ENCODE data around the gene EFR3B. TPM values are rescaled to one million over a fixed set of nuclear protein-coding genes. Genes with fewer than 3 reads are reported as not detected.

The EFR3B gene
- total RNA-seq, 1 experiment from 2014 or later, result 8.9 TPM

DNA sequence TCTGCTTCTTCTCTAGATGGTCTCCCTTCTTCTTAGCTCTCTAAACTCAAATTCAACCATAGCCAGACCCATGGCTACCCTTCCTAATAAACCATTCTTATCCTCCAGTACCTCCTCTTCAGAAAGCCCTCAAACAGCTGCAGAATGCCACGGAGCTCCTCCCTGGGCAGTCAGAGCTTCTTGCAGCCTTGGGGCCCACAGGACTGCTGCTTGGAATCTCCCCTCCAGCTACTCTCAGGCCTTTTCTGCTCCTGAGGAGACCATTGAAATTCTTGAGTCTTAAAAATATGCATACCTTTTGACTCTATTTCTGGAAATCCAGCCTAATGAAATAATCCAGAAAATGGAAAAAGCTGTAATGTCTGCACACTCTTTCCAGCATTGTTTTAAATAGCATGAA, 30.7 kb downstream of the EFR3B start:
- Mint-ChIP-seq H3K27ac (peak overlapping the region; percentile 50; the same call in 1 of the 2 replicates), H3K9me3 (peaks cover 6% of the 10 kb centered on the region; the same call in 1 of the 2 replicates), H3K4me1 (peaks cover 4% of the 10 kb centered on the region; the same call in 1 of the 2 replicates), H3K27me3 (ENCODE audit: low read depth) (no peaks in the 10 kb centered on the region), H3K4me3 (no peak overlapping the region), H3K36me3 (peaks cover 2% of the 10 kb centered on the region)
- no peak for DNase-seq (ENCODE audit: low spot score)
- ATAC-seq, result no peak
- no peak for TF ChIP-seq NR1H2 (CRISPR knock-in tag; IDR thresholded peaks at IDR 0.05)
- TF ChIP-seq, protein P1, sequence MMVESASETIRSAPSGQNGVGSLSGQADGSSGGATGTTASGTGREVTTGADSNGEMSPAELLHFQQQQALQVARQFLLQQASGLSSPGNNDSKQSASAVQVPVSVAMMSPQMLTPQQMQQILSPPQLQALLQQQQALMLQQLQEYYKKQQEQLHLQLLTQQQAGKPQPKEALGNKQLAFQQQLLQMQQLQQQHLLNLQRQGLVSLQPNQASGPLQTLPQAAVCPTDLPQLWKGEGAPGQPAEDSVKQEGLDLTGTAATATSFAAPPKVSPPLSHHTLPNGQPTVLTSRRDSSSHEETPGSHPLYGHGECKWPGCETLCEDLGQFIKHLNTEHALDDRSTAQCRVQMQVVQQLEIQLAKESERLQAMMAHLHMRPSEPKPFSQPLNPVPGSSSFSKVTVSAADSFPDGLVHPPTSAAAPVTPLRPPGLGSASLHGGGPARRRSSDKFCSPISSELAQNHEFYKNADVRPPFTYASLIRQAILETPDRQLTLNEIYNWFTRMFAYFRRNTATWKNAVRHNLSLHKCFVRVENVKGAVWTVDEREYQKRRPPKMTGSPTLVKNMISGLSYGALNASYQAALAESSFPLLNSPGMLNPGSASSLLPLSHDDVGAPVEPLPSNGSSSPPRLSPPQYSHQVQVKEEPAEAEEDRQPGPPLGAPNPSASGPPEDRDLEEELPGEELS (CRISPR knock-in tag; IDR thresholded peaks at IDR 0.05), result no peak
- no peak for TF ChIP-seq ZNF317 (CRISPR knock-in tag; IDR thresholded peaks at IDR 0.05; ENCODE audit: borderline replicate concordance, low read depth)
- no peak for TF ChIP-seq NFATC4 (CRISPR knock-in tag; IDR thresholded peaks at IDR 0.05)
- no peak for TF ChIP-seq IRF2 (CRISPR knock-in tag; IDR thresholded peaks at IDR 0.05; ENCODE audit: borderline replicate concordance, low read depth)
- no peak for TF ChIP-seq JUN (CRISPR knock-in tag; IDR thresholded peaks at IDR 0.05)
- no peak for TF ChIP-seq ETV6 (CRISPR knock-in tag; IDR thresholded peaks at IDR 0.05)
- TF ChIP-seq ZNF416 (CRISPR knock-in tag; IDR thresholded peaks at IDR 0.05), result no peak
- TF ChIP-seq, protein P2, sequence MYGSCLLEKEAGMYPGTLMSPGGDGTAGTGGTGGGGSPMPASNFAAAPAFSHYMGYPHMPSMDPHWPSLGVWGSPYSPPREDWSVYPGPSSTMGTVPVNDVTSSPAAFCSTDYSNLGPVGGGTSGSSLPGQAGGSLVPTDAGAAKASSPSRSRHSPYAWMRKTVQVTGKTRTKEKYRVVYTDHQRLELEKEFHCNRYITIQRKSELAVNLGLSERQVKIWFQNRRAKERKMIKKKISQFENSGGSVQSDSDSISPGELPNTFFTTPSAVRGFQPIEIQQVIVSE (CRISPR knock-in tag; IDR thresholded peaks at IDR 0.05; ENCODE audit: borderline replicate concordance), result no peak
- no peak for TF ChIP-seq GRHL2 (CRISPR knock-in tag; IDR thresholded peaks at IDR 0.05; ENCODE audit: insufficient replicate concordance, severe bottlenecking)
- no peak for TF ChIP-seq ATF1 (CRISPR knock-in tag; IDR thresholded peaks at IDR 0.05)
- no peak for TF ChIP-seq JAZF1 (CRISPR knock-in tag; IDR thresholded peaks at IDR 0.05)
- TF ChIP-seq, protein P3, sequence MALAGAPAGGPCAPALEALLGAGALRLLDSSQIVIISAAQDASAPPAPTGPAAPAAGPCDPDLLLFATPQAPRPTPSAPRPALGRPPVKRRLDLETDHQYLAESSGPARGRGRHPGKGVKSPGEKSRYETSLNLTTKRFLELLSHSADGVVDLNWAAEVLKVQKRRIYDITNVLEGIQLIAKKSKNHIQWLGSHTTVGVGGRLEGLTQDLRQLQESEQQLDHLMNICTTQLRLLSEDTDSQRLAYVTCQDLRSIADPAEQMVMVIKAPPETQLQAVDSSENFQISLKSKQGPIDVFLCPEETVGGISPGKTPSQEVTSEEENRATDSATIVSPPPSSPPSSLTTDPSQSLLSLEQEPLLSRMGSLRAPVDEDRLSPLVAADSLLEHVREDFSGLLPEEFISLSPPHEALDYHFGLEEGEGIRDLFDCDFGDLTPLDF (CRISPR knock-in tag; IDR thresholded peaks at IDR 0.05), result no peak
- CTCF ChIA-PET, result interaction anchor here (1.1 to 1.3 kb wide), 2 partner anchors 31 to 57 kb away, joined by 3 to 4 read pairs; partner anchors contain the start of gene EFR3B
- POLR2A ChIA-PET, result no interaction called here

DNA sequence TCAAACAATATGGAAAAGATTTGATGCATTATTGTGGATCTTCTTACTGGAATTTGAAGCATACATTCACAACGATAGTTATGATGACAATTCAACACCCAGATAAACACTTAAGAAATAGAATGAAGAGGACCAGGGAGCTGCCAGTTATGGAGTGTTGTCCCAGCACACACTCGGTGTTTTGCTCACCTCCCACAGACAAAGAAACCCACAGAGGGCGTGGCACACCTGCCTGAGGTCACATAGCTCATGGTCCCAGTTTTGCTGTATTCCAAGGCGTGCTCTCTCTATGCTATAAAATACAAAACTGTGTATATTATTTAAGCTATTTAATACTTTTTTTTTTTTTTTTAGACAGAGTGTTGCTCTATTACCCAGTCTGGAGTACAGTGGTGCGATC, 31.1 kb downstream of the EFR3B start:
- Mint-ChIP-seq H3K4me3 (no peak overlapping the region), H3K4me1 (peaks cover 6% of the 10 kb centered on the region), H3K36me3 (peaks cover 2% of the 10 kb centered on the region), H3K27me3 (ENCODE audit: low read depth) (no peaks in the 10 kb centered on the region), H3K9me3 (peaks cover 6% of the 10 kb centered on the region; the same call in 1 of the 2 replicates), H3K27ac (no peak overlapping the region)
- TF ChIP-seq ATF1 (CRISPR knock-in tag; IDR thresholded peaks at IDR 0.05) (no peak), FOXP1 (CRISPR knock-in tag; IDR thresholded peaks at IDR 0.05; ENCODE audit: borderline replicate concordance) (no peak), CBFB (CRISPR knock-in tag; IDR thresholded peaks at IDR 0.05; ENCODE audit: low read depth) (no peak), TP53 (CRISPR knock-in tag; IDR thresholded peaks at IDR 0.05) (no peak), SP1 (CRISPR knock-in tag; conservative IDR thresholded peaks at IDR 0.05) (no peak), SMAD4 (CRISPR knock-in tag; IDR thresholded peaks at IDR 0.05) (no peak), ZBTB21 (CRISPR knock-in tag; IDR thresholded peaks at IDR 0.05; ENCODE audit: borderline replicate concordance) (no peak)
- TF ChIP-seq, protein P1 (CRISPR knock-in tag; IDR thresholded peaks at IDR 0.05), result no peak
- TF ChIP-seq, protein P4, sequence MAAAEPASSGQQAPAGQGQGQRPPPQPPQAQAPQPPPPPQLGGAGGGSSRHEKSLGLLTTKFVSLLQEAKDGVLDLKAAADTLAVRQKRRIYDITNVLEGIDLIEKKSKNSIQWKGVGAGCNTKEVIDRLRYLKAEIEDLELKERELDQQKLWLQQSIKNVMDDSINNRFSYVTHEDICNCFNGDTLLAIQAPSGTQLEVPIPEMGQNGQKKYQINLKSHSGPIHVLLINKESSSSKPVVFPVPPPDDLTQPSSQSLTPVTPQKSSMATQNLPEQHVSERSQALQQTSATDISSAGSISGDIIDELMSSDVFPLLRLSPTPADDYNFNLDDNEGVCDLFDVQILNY (CRISPR knock-in tag; IDR thresholded peaks at IDR 0.05), result no peak
- TF ChIP-seq, protein P5, sequence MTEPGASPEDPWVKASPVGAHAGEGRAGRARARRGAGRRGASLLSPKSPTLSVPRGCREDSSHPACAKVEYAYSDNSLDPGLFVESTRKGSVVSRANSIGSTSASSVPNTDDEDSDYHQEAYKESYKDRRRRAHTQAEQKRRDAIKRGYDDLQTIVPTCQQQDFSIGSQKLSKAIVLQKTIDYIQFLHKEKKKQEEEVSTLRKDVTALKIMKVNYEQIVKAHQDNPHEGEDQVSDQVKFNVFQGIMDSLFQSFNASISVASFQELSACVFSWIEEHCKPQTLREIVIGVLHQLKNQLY (CRISPR knock-in tag; IDR thresholded peaks at IDR 0.05), result no peak
- TF ChIP-seq, protein P3 (CRISPR knock-in tag; IDR thresholded peaks at IDR 0.05), result no peak
- POLR2A ChIA-PET, result no interaction called here
- ATAC-seq, result no peak
- no peak for DNase-seq (ENCODE audit: low spot score)
- CTCF ChIA-PET, result interaction anchor here (0.6 to 1.3 kb wide), 4 partner anchors 32 to 56 kb away, joined by 3 to 6 read pairs (median 4); partner anchors contain the start of gene EFR3B

Data from WTC11 (cell line).